Measurements from ENCODE around the gene AADACL4.
"Not testable (repeated sequence)": the region's sequence is repeated elsewhere in the genome, so short reads cannot be mapped to it uniquely, and the experiment has no call there.

AADACL4 gene

DNA sequence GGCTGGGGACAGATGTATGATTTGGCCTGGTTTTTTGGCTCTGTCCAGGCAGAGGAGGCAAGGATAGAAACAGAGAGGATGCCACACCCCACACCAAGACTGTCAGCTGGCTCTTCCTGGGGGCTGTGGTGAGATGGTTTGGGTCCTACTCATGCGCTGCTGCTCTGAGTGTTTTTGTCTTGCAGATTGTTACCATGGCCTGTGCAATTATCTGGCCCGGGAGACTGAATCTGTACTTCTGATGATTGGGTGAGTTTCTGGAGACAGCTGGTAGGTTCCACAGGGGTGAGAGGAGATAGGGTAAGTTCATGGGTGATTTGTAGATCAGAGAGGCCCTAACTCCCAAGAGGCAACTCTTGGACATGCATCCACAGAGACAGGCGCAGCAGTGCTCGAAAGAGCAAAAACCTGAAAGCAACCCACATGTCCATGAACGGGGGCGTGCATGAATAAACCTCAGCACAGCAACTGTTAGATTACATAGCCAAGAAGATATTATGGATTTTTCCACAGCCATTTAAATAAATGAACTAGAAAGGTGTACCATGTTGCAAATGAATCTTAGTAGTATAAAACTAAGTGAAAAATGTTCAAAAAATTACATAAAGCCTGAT, 17.8 kb downstream of the AADACL4 start:
- no peak for DNase-seq

DNA sequence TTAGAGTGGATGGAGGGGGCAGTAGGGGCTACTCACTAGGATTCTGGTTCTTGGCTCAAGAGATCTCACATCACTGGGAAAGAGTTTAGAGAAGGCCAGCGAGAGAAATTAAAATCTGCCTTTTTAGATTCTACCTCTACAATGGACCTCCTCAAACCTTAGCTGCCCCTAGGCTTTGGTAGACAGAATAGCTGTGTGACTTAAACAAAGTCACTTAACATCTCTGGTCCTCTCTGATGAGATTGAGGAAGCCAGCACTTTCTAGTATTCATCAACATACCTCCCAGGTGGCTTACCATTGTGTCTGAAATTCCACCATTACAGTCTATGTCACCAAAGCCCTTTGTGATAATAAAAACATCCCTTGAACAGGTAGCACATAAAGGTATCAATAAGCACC, 18.7 kb downstream of the AADACL4 start:
- DNase-seq, result no peak

DNA sequence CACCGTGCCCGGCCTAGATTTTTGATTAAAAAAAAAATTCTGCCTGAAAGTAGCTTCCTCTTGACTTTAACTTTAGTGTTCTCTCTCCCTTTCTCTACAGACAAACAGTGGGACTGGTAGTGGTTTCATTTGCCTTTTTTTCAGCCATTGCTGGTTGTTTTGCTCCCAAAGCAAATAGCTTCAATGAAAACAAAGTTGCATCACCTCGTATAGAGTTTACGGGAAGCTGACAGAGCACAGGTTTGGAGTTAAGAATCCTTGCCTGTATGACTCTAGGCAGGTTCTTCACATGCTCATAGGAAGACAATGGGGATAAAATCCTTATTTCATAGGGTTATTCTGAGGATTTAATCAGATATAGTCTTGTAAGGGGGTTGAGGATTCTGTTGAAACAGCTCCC, 21.6 kb downstream of the AADACL4 start:
- DNase-seq, result no peak

GRCh38 chr1:12666141-12666735, 22.4 kb downstream of the AADACL4 start:
- DNase-seq, result no peak

GRCh38 chr1:12669529-12670068, 25.7 kb downstream of the AADACL4 start:
- DNase-seq, result no peak

DNA sequence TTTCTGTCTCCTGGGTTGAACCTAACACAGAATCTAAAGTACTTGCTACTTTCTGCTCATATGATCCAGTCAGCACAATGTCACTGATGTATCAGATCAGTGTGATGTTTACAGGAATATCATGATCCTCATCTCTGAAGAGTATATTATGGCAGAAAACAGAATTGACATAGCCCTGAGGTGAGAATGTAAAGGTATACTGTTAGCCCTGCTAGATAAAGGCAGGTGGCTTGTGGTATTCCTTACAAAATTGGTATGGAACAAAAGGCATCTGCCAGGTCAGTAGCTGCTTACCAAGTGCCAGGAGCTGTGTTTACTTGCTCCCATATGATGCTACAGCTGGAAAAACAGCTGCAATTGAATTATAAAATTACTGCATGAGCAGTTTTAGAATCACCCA, 30.5 kb downstream of the AADACL4 start:
- no peak for DNase-seq

DNA sequence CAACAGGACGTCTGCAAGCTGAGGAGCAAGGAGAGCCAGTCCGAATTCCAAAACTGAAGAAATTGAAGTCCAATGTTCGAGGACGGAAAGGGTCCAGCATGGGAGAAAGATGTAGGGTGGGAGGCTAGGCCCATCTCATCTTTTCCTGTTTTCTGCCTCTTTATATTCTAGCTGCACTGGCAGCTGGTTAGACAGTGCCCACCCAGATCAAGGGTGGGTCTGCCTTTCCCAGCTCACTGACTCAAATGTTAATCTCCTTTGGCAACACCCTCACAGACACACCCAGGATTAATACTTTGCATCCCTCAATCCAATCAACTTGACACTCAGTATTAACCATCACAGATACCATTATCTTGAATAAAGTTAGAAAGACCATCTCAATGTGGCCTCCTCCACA, 32.2 kb downstream of the AADACL4 start:
- DNase-seq, result not testable (repeated sequence)

GRCh38 chr1:12677565-12677964, 33.7 kb downstream of the AADACL4 start:
- DNase-seq, result no peak

DNA sequence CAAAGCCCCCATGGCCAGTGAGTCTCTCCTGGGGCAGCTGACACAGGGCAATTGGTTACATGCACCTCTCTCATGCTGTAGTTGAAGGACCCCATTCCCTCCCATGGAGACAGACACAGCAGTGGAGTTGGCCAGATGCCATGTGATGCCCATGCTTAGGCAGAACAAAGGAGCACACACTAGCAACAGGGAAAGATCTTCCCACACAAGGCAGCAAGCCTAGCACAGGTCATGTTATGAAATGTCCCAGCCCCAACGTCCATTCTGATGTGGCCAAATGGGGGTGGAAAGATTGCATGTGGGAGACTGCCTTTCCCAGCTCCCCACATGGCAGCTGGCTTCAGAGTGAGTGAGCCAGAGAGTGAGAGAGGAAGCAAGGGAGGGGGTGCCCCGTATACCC, 34.5 kb downstream of the AADACL4 start:
- DNase-seq, result no peak

DNA sequence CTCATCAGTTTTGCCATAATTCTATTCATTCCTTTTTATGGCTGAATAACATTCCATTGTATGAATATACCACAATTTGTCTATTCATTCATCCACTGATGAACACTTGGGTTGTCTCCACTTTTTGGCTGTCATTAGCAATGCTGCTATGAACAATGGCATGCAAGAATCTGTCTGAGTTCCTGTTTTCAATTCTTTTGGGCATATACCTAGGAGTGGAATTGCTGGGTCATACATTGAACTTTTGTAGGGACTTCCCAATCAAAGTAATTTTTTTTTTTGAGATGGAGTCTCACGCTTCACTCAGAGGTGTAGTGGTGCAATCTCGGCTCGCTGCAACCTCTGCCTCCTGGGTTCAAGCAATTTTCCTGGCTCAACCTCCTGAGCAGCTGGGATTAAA, 34.9 kb downstream of the AADACL4 start:
- no peak for DNase-seq

GRCh38 chr1:12690156-12690555, 46.3 kb downstream of the AADACL4 start:
- no peak for DNase-seq

DNA sequence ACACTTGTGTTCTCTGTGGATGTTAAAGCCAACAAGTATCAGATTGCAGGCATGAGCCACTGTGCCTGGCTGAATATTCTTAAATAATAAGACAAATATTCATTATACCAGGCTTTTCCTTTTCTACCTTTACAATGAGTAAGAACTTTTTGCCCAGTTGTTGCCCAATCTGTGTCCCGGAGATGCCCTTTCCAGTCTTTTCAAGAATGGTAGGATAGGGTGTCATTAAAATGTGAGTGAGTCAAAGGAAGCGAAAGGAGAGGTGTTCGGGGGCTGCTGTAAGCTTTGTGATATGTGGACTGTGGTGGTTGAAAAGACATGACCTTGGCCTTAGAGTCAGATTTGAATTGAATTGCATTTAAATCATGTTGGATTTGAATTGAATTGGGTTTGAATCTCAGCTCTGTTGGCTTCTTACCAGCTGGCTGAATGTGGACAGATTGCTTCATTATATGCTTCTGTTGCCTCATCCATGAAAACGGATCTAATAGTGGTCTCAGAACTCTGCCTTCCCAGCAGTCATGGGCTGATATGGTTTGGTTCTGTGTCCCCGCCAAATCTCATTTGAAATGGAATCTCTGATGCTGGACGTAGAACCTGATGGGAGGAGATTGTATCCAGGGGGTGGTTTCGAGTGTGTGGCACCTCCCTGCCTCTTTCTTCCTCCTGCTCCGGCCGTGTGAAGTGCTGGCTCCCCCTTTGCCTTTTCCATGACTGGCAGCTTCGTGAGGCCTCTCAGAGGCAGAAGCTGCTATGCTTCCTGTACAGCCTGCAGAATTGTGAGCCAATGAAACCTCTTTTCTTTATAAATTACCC, 49.3 kb downstream of the AADACL4 start:
- DNase-seq, result no peak

GRCh38 chr1:12696658-12697057, 52.8 kb downstream of the AADACL4 start:
- no peak for DNase-seq

GRCh38 chr1:12697397-12697796, 53.5 kb downstream of the AADACL4 start:
- DNase-seq, result no peak

- DNase-seq, result no peak
These were observed 60.1 kb downstream of the AADACL4 start for GRCh38 chr1:12703821-12704451.

- DNase-seq, result no peak
These were observed 62.2 kb downstream of the AADACL4 start for GRCh38 chr1:12706061-12706460.

- no peak for DNase-seq
These were observed 64.7 kb downstream of the AADACL4 start for GRCh38 chr1:12708396-12709090.

DNA sequence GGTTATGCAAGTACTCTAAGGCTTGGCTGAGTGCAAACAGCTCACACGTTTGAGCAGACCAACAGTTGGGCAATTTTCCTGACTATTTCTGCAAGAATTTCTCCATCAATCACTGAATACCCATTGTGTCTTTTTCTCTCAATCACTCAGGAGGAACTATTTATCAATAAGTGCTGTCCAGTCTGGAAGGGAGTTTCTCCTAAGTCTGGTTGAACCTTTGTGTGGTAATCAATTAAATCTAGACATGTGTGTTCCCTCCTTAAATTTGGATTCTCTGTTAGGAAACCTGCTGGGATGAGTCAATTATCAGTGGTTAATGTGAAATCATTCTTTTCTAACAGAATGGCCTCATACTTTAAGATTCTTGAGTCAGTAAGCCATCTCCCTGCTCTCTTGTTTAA, 65.2 kb downstream of the AADACL4 start:
- no peak for DNase-seq

- no peak for DNase-seq
These were observed 65.8 kb downstream of the AADACL4 start for GRCh38 chr1:12709696-12710095.

GRCh38 chr1:12711536-12711935, 67.7 kb downstream of the AADACL4 start:
- no peak for DNase-seq

GRCh38 chr1:12712076-12712475, 68.2 kb downstream of the AADACL4 start:
- no peak for DNase-seq

DNA sequence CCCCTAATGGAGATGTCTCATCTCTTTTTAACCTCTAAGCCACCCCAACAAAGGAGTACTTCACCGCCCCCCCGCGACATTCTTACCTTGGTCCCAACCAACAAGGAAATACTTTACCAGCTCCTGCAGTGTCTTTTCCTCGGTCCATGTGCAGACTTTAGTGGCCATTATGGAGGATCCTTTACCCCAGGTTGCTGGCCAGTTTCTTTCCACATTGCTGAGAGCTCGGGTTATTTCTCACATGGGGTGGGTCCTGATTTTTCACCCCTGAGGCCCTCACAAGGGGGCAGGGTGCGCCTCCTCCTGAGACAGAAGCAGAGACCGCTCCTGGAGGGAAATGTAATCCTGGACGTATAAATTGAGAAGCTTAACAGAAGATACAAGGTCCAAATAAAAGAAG, 69.0 kb downstream of the AADACL4 start:
- no peak for DNase-seq

DNA sequence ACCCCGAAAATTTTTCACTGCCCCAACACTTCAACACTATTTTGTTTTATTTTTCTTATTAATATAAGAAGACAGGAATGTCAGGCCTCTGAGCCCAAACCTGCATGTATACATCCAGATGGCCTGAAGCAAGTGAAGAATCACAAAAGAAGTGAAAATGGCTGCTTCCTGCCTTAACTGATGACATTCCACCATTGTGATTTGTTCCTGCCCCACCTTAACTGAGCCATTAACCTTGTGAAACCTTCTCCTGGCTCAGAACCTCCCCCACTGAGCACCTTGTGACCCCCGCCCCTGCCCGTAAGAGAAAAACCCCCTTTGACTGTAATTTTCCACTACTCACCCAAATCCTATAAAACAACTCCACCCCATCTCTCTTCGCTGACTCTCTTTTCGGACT, 69.8 kb downstream of the AADACL4 start:
- not testable (repeated sequence) for DNase-seq

Data from NCI-H1092 (cell line).